B cell (primary cell): ENCODE data around the gene ATXN1. TPM values are rescaled to one million over a fixed set of nuclear protein-coding genes. Genes with fewer than 3 reads are reported as not detected.

ENCODE experiments used
- ATAC-seq: fragments of 200-7000 bp; cut with Tn5 transposase; one replicate; pipeline ENCODE4 v1.10.0; 2021; ENCODE audit warnings: low read depth, mild to moderate bottlenecking, moderate number of reproducible peaks, moderate library complexity
- CTCF ChIA-PET: fragments of 350-600 bp; sonication (Branson Sonifier 250); formaldehyde crosslinking; loops from one replicate; lab custom pipeline; 2021; ENCODE audit warnings: antibody characterized with exemption, inconsistent platforms; lab: Charles Lee
- POLR2A ChIA-PET: fragments of 350-600 bp; sonication (Branson Sonifier 250); formaldehyde crosslinking; loops from one replicate; lab custom pipeline; 2021; ENCODE audit warnings: antibody characterized with exemption; lab: Charles Lee
- DNase-seq: peaks from one replicate; pipeline ENCODE4 v3.0.0; 2013
- H2AFZ ChIP-seq: 2 replicates; pipeline ENCODE4 v1.6.1; 2012; ENCODE audit warnings: mild to moderate bottlenecking, low read depth, low read length; ENCODE audit not compliant: insufficient read depth, poor library complexity, severe bottlenecking
- H3K27ac ChIP-seq, 2 donors: 1 replicate in 1 of 2; 2 replicates in 1 of 2; pipeline ENCODE4 v1.5.1; 2012 to 2013; ENCODE audit warnings: low read length in 2 of 2, mild to moderate bottlenecking in 2 of 2, moderate library complexity in 1 of 2
- H3K27me3 ChIP-seq, 4 experiments: fragments of 200-600 bp in 1 of 4; sonication (generic) in 1 of 4; replicated peaks in 1 of 4; 1 replicate in 2 of 4; 2 replicates in 2 of 4; pipeline versions ENCODE4 v1.6.1 to v1.7.0; 2013 to 2016; ENCODE audit warnings: low read length in 3 of 4, mild to moderate bottlenecking in 2 of 4, mixed read lengths in 1 of 4, moderate library complexity in 1 of 4; ENCODE audit not compliant: insufficient read depth in 4 of 4, control insufficient read depth in 3 of 4; ENCODE audit errors: control extremely low read depth in 1 of 4
- H3K36me3 ChIP-seq, 2 experiments: replicated peaks in 1 of 2; 1 replicate in 1 of 2; 2 replicates in 1 of 2; pipeline versions ENCODE4 v1.6.1 to v1.7.1; 2013; ENCODE audit warnings: low read length in 1 of 2; ENCODE audit not compliant: insufficient read depth in 2 of 2, control insufficient read depth in 1 of 2; ENCODE audit errors: control extremely low read depth in 1 of 2, extremely low read depth in 1 of 2
- H3K4me1 ChIP-seq, 2 donors: fragments of 200-600 bp in 1 of 2; sonication (generic) in 1 of 2; 1 replicate in 1 of 2; 2 replicates in 1 of 2; pipeline versions ENCODE4 v1.5.1 to v1.6.1; 2013 to 2017; ENCODE audit warnings: low read length in 2 of 2; ENCODE audit not compliant: control insufficient read depth in 2 of 2, insufficient read depth in 2 of 2
- H3K4me2 ChIP-seq: replicated peaks from 2 replicates; pipeline ENCODE3; 2012; ENCODE audit warnings: mild to moderate bottlenecking, low read depth, low read length; ENCODE audit not compliant: poor library complexity, severe bottlenecking
- H3K4me3 ChIP-seq, 5 experiments: fragments of 200-600 bp in 1 of 5; sonication (generic) in 1 of 5; 1 replicate in 3 of 5; 2 replicates in 2 of 5; pipeline versions ENCODE4 v1.5.1 to v1.7.0; 2011 to 2016; ENCODE audit warnings: low read length in 4 of 5, mild to moderate bottlenecking in 4 of 5, low read depth in 2 of 5, control low read depth in 1 of 5, moderate library complexity in 1 of 5; ENCODE audit not compliant: insufficient read depth in 1 of 5; ENCODE audit errors: control extremely low read depth in 1 of 5, extremely low read depth in 1 of 5
- H3K79me2 ChIP-seq: fragments of 200-600 bp; sonication (generic); one replicate; pipeline ENCODE4 v1.6.0; 2016; ENCODE audit warnings: low read length; ENCODE audit not compliant: control insufficient read depth, insufficient read depth
- H3K9ac ChIP-seq: fragments of 200-600 bp; sonication (generic); 2 replicates; pipeline ENCODE4 v1.6.1; 2017; ENCODE audit warnings: mild to moderate bottlenecking, low read length, moderate library complexity
- H3K9me3 ChIP-seq, 3 donors: one replicate each; pipeline versions ENCODE4 v1.6.1 to v1.7.1; 2013; ENCODE audit warnings: low read length in 2 of 3; ENCODE audit not compliant: control insufficient read depth in 2 of 3, insufficient read depth in 1 of 3; ENCODE audit errors: control extremely low read depth in 1 of 3
- H4K20me1 ChIP-seq: 2 replicates; pipeline ENCODE4 v1.6.0; 2012; ENCODE audit warnings: mild to moderate bottlenecking, low read length; ENCODE audit not compliant: insufficient read depth, control insufficient read depth, poor library complexity, severe bottlenecking
- H3K27ac Mint-ChIP-seq: one replicate; pipeline ENCODE4 v1.8.0; 2021; ENCODE audit warnings: mixed read lengths
- H3K27me3 Mint-ChIP-seq: one replicate; pipeline ENCODE4 v1.8.0; 2021; ENCODE audit warnings: mixed read lengths
- H3K4me1 Mint-ChIP-seq: one replicate; pipeline ENCODE4 v1.8.0; 2021; ENCODE audit warnings: mixed read lengths
- H3K4me3 Mint-ChIP-seq: one replicate; pipeline ENCODE4 v1.8.0; 2021; ENCODE audit warnings: mixed read lengths
- H3K9me3 Mint-ChIP-seq: one replicate; pipeline ENCODE4 v1.8.0; 2022; ENCODE audit warnings: mixed read lengths; ENCODE audit not compliant: insufficient read depth
- CTCF ChIP-seq: fragments of 200-600 bp; IDR thresholded peaks from one replicate; pipeline ENCODE4 v1.8.0; 2022; ENCODE audit warnings: antibody characterized with exemption, mild to moderate bottlenecking
- EZH2 ChIP-seq: IDR thresholded peaks from 2 replicates; pipeline ENCODE4 v1.6.1; 2012; ENCODE audit warnings: borderline replicate concordance, low read depth, mild to moderate bottlenecking, moderate library complexity, low read length; ENCODE audit not compliant: insufficient read depth, poor library complexity, severe bottlenecking
- WGBS: methylation state at CpG from one replicate; pipeline ENCODE4 v1.1.5; 2013; ENCODE audit warnings: missing lambda C conversion rate; ENCODE audit not compliant: insufficient coverage; 5-methylcytosine and 5-hydroxymethylcytosine counted together
- intact Hi-C: fragments of 100-400 bp; cut with micrococcal nuclease; formaldehyde crosslinking; loops from one replicate; pipeline ENCODE4 v1.10.0; 2022
- polyA plus RNA-seq: library from polyadenylated mRNA; depleted of rRNA; stranded (reverse); fragments of >200 nt; gene quantifications from 2 replicates; pipeline ENCODE4 v1.2.3, GENCODE V29; 2012
- total RNA-seq, 2 donors: library from RNA; stranded (reverse); fragments of 120-200 nt in 1 of 2; gene quantifications; 1 replicate in 1 of 2; 2 replicates in 1 of 2; pipeline versions ENCODE4 v1.2.3 to v1.2.4, GENCODE V29; 2013 to 2022

Gene ATXN1
- total and polyA plus RNA-seq, 2 donors (not counting 1 experiment from before 2014, with no cell fraction given): 5.7 to 63.8 TPM

GRCh38 chr6:16743664-16744210 lies 17.5 kb downstream of the ATXN1 start:
- Histone ChIP-seq H3K27ac (no peak overlapping the region), H3K4me2 (no peak overlapping the region), H3K9ac (no peak overlapping the region), H3K79me2 (no peaks in the 10 kb centered on the region), H4K20me1 (no peaks in the 10 kb centered on the region), H3K4me1 (no peaks in the 10 kb centered on the region), H3K9me3 (no peaks in the 10 kb centered on the region), H3K27me3 (no peaks in the 10 kb centered on the region), H3K36me3 (no peaks in the 10 kb centered on the region), H3K4me3 (no peak overlapping the region), H2AFZ (no peak overlapping the region)
- intact Hi-C loops: no loop called here
- ChIA-PET POLR2A (no interaction called here), CTCF (interaction anchor here (2.1 kb wide), 1 partner anchor 31 kb away, joined by 6 read pairs; no protein-coding TSS in a partner anchor)
- DNase-seq (no peak), ATAC-seq (no peak)
- 85% methylated on average over 5 of the region's 5 CpGs for WGBS
- Mint-ChIP-seq H3K27ac (no peak overlapping the region), H3K9me3 (no peaks in the 10 kb centered on the region), H3K4me1 (no peaks in the 10 kb centered on the region), H3K4me3 (no peak overlapping the region), H3K27me3 (peaks cover 5% of the 10 kb centered on the region)
- no peak for TF ChIP-seq CTCF
- no peak for TF ChIP-seq EZH2

- no peaks in the 10 kb centered on the region for H3K9me3 Mint-ChIP-seq
- intact Hi-C loops: no loop called here
- H3K4me1 Mint-ChIP-seq: peaks cover 3% of the 10 kb centered on the region
Observed at GRCh38 chr6:16742116-16742515, 19.1 kb downstream of the ATXN1 start.

More at GRCh38 chr6:16742116-16742515, 19.1 kb downstream of the ATXN1 start:
- ATAC-seq (no peak), DNase-seq (no peak)
- H2AFZ ChIP-seq: no peak overlapping the region
- WGBS: 83% methylated on average over 1 of the region's 1 CpG
- POLR2A ChIA-PET: no interaction called here
- Mint-ChIP-seq H3K4me3 (no peak overlapping the region), H3K27ac (no peak overlapping the region), H3K27me3 (peaks cover 5% of the 10 kb centered on the region)
- no peak overlapping the region for H3K9ac ChIP-seq
- H3K9me3 ChIP-seq: no peaks in the 10 kb centered on the region
- H3K4me3 ChIP-seq: no peak overlapping the region
- no peak overlapping the region for H3K27ac ChIP-seq
- no peak overlapping the region for H3K4me2 ChIP-seq
- CTCF ChIA-PET: no interaction called here
- no peaks in the 10 kb centered on the region for H3K4me1 ChIP-seq
- TF ChIP-seq CTCF (no peak), EZH2 (no peak)
- no peaks in the 10 kb centered on the region for H3K27me3 ChIP-seq
- no peaks in the 10 kb centered on the region for H3K79me2 ChIP-seq
- H4K20me1 ChIP-seq: no peaks in the 10 kb centered on the region
- no peaks in the 10 kb centered on the region for H3K36me3 ChIP-seq
